HEK293 (cell line): ENCODE data around the gene KRT16.
"Not testable (repeated sequence)": the region's sequence is repeated elsewhere in the genome, so short reads cannot be mapped to it uniquely, and the experiment has no call there.

Experiments
- CTCF ChIA-PET: fragments of 350-600 bp; formaldehyde crosslinking; extraction: SDS; loops from one replicate; lab custom pipeline; 2021; ENCODE audit warnings: antibody characterized with exemption; lab: Yijun Ruan, JAX
- POLR2A ChIA-PET: fragments of 300-600 bp; formaldehyde crosslinking; extraction: SDS; loops from one replicate; lab custom pipeline; 2020; ENCODE audit warnings: antibody characterized with exemption, inconsistent platforms; lab: Yijun Ruan, JAX
- H3K27ac ChIP-seq: fragments of 200-500 bp; sonication (Bioruptor generic); 2 replicates; pipeline ENCODE4 v1.5.1; 2014; ENCODE audit warnings: low read depth, low read length, control low read depth, inconsistent platforms; ENCODE audit errors: extremely low read depth
- H3K36me3 ChIP-seq, 2 experiments: fragments of 200-500 bp in 1 of 2; sonication (Bioruptor generic) in 1 of 2; 1 replicate in 1 of 2; 2 replicates in 1 of 2; pipeline ENCODE4 v1.5.1; 2014 to 2017; ENCODE audit warnings: inconsistent platforms in 2 of 2, low read length in 2 of 2; ENCODE audit not compliant: control insufficient read depth in 2 of 2, insufficient read depth in 1 of 2
- H3K4me1 ChIP-seq: fragments of 200-500 bp; sonication (Bioruptor generic); 2 replicates; pipeline ENCODE4 v1.5.1; 2014; ENCODE audit warnings: mild to moderate bottlenecking, low read length, inconsistent platforms; ENCODE audit not compliant: control insufficient read depth, insufficient read depth
- H3K4me3 ChIP-seq: 2 replicates; pipeline ENCODE4 v1.5.1; 2011; ENCODE audit warnings: low read depth, mild to moderate bottlenecking, control low read depth, low read length, moderate library complexity
- H3K9me3 ChIP-seq: fragments of 200-500 bp; sonication (Bioruptor generic); 2 replicates; pipeline ENCODE4 v1.5.1; 2014; ENCODE audit warnings: low read depth, low read length, inconsistent platforms; ENCODE audit not compliant: control insufficient read depth, insufficient read depth
- GLIS2 ChIP-seq: fragments of 450-650 bp; formaldehyde crosslinking; IDR thresholded peaks from 2 replicates; pipeline ENCODE4 v1.5.1; 2016; ENCODE audit warnings: missing biosample characterization, missing genetic modification characterization
- KLF9 ChIP-seq: fragments of 450-650 bp; formaldehyde crosslinking; IDR thresholded peaks from 2 replicates; pipeline ENCODE4 v1.5.1; 2016; ENCODE audit warnings: missing biosample characterization, missing genetic modification characterization, low read depth
- OVOL3 ChIP-seq: fragments of 450-650 bp; formaldehyde crosslinking; IDR thresholded peaks from 2 replicates; pipeline ENCODE4 v1.5.1; 2016; ENCODE audit warnings: missing biosample characterization, missing genetic modification characterization
- ZNF132 ChIP-seq: fragments of 450-650 bp; formaldehyde crosslinking; IDR thresholded peaks from 2 replicates; pipeline ENCODE4 v1.5.1; 2017; ENCODE audit warnings: missing biosample characterization, missing genetic modification characterization, borderline replicate concordance
- ZNF146 ChIP-seq: fragments of 450-650 bp; formaldehyde crosslinking; IDR thresholded peaks from 2 replicates; pipeline ENCODE4 v1.5.1; 2016; ENCODE audit warnings: missing biosample characterization, missing genetic modification characterization
- ZNF155 ChIP-seq: fragments of 450-650 bp; formaldehyde crosslinking; IDR thresholded peaks from 2 replicates; pipeline ENCODE4 v1.5.1; 2016; ENCODE audit warnings: missing biosample characterization, missing genetic modification characterization
- ZNF169 ChIP-seq: fragments of 450-650 bp; formaldehyde crosslinking; IDR thresholded peaks from 2 replicates; pipeline ENCODE4 v1.5.1; 2016; ENCODE audit warnings: missing biosample characterization, missing genetic modification characterization
- ZNF544 ChIP-seq: fragments of 450-650 bp; formaldehyde crosslinking; IDR thresholded peaks from 2 replicates; pipeline ENCODE4 v1.5.0; 2017; ENCODE audit warnings: missing biosample characterization, missing genetic modification characterization
- ZNF596 ChIP-seq: fragments of 450-650 bp; IDR thresholded peaks from 2 replicates; pipeline ENCODE4 v1.5.0; 2018; ENCODE audit warnings: missing biosample characterization, mild to moderate bottlenecking, missing genetic modification characterization, moderate library complexity
- ZNF664 ChIP-seq: fragments of 450-650 bp; formaldehyde crosslinking; IDR thresholded peaks from 2 replicates; pipeline ENCODE4 v1.5.1; 2016; ENCODE audit warnings: missing biosample characterization, missing genetic modification characterization
- ZNF701 ChIP-seq: fragments of 450-650 bp; formaldehyde crosslinking; IDR thresholded peaks from 2 replicates; pipeline ENCODE4 v1.5.1; 2016; ENCODE audit warnings: missing biosample characterization, missing genetic modification characterization
- TF ChIP-seq, protein P1 (sequence below): fragments of 450-650 bp; formaldehyde crosslinking; IDR thresholded peaks from 2 replicates; pipeline ENCODE4 v1.5.1; 2016; ENCODE audit warnings: missing biosample characterization, missing genetic modification characterization
- TF ChIP-seq, protein P2 (sequence below): fragments of 450-650 bp; IDR thresholded peaks from 2 replicates; pipeline ENCODE4 v1.5.1; 2018; ENCODE audit warnings: missing biosample characterization, mild to moderate bottlenecking, missing genetic modification characterization
- TF ChIP-seq, protein P3 (sequence below): fragments of 450-650 bp; formaldehyde crosslinking; IDR thresholded peaks from 2 replicates; pipeline ENCODE4 v1.5.1; 2016; ENCODE audit warnings: missing biosample characterization, missing genetic modification characterization, low read depth
- TF ChIP-seq, protein P4 (sequence below): fragments of 450-650 bp; formaldehyde crosslinking; IDR thresholded peaks from 2 replicates; pipeline ENCODE4 v1.5.1; 2016; ENCODE audit warnings: missing biosample characterization, missing genetic modification characterization, borderline replicate concordance
- TF ChIP-seq, protein P5 (sequence below): fragments of 450-650 bp; formaldehyde crosslinking; IDR thresholded peaks from 2 replicates; pipeline ENCODE4 v1.5.1; 2017; ENCODE audit warnings: missing biosample characterization, missing genetic modification characterization

Gene KRT16

DNA sequence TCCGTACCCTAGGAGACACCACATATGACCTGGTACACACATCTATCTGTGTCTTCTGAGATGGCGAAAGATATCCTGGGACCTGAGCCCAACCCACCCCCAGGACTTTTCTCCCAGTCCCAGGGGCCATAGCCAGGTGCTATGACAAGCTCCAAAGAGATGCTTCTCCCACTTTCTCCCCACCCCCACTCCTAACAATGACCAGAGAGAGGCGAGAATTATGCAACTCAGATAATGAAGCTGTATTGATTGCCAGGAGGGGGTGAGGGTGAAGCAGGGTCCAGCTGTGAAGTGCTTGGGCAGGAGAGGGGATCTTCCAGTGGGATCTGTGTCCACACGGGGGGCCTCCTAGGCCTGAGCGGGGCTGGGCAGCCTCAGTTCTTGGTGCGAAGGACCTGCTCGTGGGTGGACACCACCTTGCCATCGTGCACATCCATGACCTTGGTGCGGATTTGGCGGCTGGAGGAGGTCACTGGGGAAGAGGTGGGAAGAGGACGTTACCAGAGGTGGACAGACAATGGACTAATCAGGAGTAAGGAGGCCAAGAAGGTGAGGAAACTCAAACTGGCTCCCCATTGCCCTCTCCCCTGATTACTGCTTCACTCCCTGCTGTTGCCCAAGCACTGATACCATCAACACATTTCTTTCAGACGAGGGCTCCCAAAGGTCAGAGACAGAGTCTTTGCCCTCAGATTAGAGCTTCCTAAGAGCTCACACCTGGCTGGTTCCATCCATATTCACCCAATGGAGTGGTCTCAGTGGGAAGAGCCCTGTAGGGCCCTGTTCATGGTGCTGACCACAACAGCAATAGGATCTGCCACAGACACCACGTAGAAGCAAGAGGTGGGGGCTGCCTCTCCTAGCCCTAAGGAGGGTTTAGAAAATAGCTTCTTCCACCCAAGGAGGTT, 30.3 kb downstream of the KRT16 start:
- H3K4me1 ChIP-seq, POLR2A ChIA-PET, H3K4me3 ChIP-seq, H3K9me3 ChIP-seq, H3K27ac ChIP-seq, H3K36me3 ChIP-seq: not testable (repeated sequence)
- TF ChIP-seq, protein P1, sequence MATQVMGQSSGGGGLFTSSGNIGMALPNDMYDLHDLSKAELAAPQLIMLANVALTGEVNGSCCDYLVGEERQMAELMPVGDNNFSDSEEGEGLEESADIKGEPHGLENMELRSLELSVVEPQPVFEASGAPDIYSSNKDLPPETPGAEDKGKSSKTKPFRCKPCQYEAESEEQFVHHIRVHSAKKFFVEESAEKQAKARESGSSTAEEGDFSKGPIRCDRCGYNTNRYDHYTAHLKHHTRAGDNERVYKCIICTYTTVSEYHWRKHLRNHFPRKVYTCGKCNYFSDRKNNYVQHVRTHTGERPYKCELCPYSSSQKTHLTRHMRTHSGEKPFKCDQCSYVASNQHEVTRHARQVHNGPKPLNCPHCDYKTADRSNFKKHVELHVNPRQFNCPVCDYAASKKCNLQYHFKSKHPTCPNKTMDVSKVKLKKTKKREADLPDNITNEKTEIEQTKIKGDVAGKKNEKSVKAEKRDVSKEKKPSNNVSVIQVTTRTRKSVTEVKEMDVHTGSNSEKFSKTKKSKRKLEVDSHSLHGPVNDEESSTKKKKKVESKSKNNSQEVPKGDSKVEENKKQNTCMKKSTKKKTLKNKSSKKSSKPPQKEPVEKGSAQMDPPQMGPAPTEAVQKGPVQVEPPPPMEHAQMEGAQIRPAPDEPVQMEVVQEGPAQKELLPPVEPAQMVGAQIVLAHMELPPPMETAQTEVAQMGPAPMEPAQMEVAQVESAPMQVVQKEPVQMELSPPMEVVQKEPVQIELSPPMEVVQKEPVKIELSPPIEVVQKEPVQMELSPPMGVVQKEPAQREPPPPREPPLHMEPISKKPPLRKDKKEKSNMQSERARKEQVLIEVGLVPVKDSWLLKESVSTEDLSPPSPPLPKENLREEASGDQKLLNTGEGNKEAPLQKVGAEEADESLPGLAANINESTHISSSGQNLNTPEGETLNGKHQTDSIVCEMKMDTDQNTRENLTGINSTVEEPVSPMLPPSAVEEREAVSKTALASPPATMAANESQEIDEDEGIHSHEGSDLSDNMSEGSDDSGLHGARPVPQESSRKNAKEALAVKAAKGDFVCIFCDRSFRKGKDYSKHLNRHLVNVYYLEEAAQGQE (tag by site-specific recombination): peak; percentile 52
- CTCF ChIA-PET: interaction anchor here (0.7 to 3.2 kb wide), 6 partner anchors 13 to 770 kb away, joined by 3 to 40 read pairs (median 5); no protein-coding TSS in a partner anchor

DNA sequence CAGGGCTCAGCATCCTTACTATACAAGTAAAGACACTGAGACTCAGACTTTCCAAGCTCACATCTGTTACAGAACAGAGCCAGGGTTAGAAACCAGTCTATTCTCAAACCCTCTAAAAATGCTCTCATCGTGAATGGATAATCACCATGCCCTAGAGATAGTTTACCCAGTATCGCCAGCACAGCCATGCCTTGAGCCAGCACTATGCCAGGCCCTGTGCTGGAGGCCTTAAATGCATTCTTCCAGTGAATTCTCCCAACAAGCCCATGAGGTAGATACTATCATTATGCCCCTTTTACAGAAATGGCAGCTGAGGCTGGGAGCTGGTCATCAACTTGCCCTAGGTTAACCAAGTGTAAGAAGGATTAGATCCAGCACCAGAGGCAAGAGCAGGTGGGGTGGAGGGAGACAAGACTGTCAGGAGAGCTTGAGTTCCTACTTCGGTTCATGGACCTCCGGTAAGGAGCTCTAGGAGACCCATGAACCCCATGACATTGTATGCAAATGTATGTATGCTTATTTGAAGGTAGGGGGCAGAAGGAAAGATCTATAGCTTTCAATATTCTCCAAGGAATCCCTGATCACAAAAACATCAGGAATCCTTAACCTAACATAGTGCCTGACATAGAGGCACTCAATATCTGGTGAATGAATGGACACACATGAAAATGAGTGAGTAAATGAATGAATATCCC, 31.1 kb downstream of the KRT16 start:
- Histone ChIP-seq H3K9me3 (no peaks in the 10 kb centered on the region), H3K27ac (no peak overlapping the region), H3K36me3 (no peaks in the 10 kb centered on the region), H3K4me1 (no peaks in the 10 kb centered on the region; the same call in 1 of the 2 replicates), H3K4me3 (no peak overlapping the region)
- POLR2A ChIA-PET: interaction anchor here (0.5 to 1.0 kb wide), 2 partner anchors 67 to 107 kb away, joined by 3 to 6 read pairs; no protein-coding TSS in a partner anchor
- CTCF ChIA-PET: interaction anchor here (0.7 to 3.2 kb wide), 15 partner anchors 9 to 769 kb away, joined by 3 to 40 read pairs (median 4); no protein-coding TSS in a partner anchor
- no peak for TF ChIP-seq ZNF169
- TF ChIP-seq, protein P2, sequence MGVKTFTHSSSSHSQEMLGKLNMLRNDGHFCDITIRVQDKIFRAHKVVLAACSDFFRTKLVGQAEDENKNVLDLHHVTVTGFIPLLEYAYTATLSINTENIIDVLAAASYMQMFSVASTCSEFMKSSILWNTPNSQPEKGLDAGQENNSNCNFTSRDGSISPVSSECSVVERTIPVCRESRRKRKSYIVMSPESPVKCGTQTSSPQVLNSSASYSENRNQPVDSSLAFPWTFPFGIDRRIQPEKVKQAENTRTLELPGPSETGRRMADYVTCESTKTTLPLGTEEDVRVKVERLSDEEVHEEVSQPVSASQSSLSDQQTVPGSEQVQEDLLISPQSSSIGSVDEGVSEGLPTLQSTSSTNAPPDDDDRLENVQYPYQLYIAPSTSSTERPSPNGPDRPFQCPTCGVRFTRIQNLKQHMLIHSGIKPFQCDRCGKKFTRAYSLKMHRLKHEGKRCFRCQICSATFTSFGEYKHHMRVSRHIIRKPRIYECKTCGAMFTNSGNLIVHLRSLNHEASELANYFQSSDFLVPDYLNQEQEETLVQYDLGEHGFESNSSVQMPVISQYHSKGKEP: no peak
- no peak for TF ChIP-seq ZNF132 (tag by site-specific recombination)
- no peak for TF ChIP-seq KLF9
- TF ChIP-seq, protein P3, sequence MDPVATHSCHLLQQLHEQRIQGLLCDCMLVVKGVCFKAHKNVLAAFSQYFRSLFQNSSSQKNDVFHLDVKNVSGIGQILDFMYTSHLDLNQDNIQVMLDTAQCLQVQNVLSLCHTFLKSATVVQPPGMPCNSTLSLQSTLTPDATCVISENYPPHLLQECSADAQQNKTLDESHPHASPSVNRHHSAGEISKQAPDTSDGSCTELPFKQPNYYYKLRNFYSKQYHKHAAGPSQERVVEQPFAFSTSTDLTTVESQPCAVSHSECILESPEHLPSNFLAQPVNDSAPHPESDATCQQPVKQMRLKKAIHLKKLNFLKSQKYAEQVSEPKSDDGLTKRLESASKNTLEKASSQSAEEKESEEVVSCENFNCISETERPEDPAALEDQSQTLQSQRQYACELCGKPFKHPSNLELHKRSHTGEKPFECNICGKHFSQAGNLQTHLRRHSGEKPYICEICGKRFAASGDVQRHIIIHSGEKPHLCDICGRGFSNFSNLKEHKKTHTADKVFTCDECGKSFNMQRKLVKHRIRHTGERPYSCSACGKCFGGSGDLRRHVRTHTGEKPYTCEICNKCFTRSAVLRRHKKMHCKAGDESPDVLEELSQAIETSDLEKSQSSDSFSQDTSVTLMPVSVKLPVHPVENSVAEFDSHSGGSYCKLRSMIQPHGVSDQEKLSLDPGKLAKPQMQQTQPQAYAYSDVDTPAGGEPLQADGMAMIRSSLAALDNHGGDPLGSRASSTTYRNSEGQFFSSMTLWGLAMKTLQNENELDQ: no peak
- TF ChIP-seq, protein P4, sequence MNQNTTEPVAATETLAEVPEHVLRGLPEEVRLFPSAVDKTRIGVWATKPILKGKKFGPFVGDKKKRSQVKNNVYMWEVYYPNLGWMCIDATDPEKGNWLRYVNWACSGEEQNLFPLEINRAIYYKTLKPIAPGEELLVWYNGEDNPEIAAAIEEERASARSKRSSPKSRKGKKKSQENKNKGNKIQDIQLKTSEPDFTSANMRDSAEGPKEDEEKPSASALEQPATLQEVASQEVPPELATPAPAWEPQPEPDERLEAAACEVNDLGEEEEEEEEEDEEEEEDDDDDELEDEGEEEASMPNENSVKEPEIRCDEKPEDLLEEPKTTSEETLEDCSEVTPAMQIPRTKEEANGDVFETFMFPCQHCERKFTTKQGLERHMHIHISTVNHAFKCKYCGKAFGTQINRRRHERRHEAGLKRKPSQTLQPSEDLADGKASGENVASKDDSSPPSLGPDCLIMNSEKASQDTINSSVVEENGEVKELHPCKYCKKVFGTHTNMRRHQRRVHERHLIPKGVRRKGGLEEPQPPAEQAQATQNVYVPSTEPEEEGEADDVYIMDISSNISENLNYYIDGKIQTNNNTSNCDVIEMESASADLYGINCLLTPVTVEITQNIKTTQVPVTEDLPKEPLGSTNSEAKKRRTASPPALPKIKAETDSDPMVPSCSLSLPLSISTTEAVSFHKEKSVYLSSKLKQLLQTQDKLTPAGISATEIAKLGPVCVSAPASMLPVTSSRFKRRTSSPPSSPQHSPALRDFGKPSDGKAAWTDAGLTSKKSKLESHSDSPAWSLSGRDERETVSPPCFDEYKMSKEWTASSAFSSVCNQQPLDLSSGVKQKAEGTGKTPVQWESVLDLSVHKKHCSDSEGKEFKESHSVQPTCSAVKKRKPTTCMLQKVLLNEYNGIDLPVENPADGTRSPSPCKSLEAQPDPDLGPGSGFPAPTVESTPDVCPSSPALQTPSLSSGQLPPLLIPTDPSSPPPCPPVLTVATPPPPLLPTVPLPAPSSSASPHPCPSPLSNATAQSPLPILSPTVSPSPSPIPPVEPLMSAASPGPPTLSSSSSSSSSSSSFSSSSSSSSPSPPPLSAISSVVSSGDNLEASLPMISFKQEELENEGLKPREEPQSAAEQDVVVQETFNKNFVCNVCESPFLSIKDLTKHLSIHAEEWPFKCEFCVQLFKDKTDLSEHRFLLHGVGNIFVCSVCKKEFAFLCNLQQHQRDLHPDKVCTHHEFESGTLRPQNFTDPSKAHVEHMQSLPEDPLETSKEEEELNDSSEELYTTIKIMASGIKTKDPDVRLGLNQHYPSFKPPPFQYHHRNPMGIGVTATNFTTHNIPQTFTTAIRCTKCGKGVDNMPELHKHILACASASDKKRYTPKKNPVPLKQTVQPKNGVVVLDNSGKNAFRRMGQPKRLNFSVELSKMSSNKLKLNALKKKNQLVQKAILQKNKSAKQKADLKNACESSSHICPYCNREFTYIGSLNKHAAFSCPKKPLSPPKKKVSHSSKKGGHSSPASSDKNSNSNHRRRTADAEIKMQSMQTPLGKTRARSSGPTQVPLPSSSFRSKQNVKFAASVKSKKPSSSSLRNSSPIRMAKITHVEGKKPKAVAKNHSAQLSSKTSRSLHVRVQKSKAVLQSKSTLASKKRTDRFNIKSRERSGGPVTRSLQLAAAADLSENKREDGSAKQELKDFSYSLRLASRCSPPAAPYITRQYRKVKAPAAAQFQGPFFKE (tag by site-specific recombination): no peak
- no peak for TF ChIP-seq ZNF596 (tag by site-specific recombination)
- no peak for TF ChIP-seq OVOL3 (tag by site-specific recombination)
- TF ChIP-seq ZNF701 (tag by site-specific recombination): no peak
- TF ChIP-seq ZNF146: no peak
- no peak for TF ChIP-seq GLIS2 (tag by site-specific recombination)
- TF ChIP-seq ZNF544 (tag by site-specific recombination): no peak
- TF ChIP-seq ZNF155 (tag by site-specific recombination): no peak
- TF ChIP-seq, protein P5, sequence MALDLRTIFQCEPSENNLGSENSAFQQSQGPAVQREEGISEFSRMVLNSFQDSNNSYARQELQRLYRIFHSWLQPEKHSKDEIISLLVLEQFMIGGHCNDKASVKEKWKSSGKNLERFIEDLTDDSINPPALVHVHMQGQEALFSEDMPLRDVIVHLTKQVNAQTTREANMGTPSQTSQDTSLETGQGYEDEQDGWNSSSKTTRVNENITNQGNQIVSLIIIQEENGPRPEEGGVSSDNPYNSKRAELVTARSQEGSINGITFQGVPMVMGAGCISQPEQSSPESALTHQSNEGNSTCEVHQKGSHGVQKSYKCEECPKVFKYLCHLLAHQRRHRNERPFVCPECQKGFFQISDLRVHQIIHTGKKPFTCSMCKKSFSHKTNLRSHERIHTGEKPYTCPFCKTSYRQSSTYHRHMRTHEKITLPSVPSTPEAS: no peak
- no peak for TF ChIP-seq ZNF664 (tag by site-specific recombination)
